ENCODE measurements around the gene NOXA1.
"Not testable (repeated sequence)": the region's sequence is repeated elsewhere in the genome, so short reads cannot be mapped to it uniquely, and the experiment has no call there.

Gene NOXA1

DNA sequence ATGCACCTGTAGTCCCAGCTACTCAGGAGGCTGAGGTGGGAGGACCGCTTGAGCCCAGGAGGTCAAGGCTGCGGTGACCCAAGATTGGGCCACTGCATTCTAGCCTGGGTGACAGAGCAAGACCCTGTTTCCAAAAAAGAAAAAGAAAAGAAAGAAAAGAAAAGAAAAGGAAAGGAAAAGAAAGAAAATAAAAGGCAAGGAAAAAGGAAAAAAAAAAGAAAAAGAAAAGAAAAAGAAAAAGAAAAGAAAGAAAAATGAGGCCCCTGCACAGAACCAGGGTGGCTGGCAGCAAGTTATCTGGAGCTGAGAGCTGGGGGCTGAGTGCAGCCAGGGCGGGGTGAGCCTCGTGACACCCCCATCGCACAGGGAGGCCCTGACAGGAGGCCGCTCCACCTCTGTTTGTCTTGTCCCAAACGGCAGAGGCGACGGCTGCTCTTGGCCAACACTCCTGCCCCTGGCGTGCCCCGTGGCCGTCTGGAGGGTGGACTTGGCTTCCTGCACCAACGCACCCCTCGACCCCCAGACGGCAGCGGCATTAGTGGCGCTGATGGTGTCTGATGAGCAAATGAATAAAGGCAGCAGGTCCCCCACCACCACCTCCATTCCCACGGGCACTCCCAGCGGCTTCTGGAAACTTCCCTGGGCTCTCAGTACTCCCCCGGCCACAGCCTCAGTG is 17.0 kb upstream of the NOXA1 start:
- DNase-seq, result no peak

GRCh38 chr9:137406876-137407589 is 16.2 kb upstream of the NOXA1 start:
- peak; percentile 44 for DNase-seq

DNA sequence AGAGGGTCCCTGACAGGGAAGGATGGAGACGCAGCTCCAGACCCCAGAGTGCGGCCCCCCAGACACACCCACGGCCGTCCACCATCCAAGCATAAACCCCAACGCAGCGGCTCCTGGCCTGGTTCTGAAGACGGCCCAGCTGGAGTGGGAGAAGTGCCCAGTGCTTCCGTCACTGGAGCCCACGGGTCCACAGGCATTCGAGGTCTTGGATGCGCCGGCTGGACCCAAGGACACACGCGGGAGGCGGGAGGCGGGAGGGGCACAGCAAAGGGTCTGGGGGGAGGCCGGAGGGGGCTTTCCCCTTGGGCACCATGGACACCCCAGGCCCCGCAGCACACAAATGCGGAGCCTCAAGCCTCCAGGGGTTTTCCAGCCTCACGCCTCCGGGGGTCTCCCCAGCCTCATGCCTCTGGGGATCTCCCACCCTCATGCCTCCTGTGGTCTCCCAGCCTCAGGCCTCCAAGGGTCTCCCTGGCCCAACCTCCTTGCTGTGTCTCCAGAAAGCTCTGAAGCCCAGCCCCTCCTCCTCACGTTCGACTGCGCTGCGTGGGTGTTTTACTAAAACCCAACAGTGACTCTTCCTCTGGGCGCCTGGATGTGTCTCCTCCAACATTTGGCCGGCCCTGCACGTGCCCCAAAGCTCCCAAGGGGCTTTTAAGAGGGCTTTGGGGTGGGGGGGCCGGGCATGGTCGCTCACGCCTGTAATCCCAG is 15.4 kb upstream of the NOXA1 start:
- DNase-seq, result no peak

- no peak for DNase-seq
Observed at GRCh38 chr9:137408651-137409405, 14.4 kb upstream of the NOXA1 start.

- DNase-seq, result no peak
Observed at GRCh38 chr9:137409515-137409914, 13.7 kb upstream of the NOXA1 start.

DNA sequence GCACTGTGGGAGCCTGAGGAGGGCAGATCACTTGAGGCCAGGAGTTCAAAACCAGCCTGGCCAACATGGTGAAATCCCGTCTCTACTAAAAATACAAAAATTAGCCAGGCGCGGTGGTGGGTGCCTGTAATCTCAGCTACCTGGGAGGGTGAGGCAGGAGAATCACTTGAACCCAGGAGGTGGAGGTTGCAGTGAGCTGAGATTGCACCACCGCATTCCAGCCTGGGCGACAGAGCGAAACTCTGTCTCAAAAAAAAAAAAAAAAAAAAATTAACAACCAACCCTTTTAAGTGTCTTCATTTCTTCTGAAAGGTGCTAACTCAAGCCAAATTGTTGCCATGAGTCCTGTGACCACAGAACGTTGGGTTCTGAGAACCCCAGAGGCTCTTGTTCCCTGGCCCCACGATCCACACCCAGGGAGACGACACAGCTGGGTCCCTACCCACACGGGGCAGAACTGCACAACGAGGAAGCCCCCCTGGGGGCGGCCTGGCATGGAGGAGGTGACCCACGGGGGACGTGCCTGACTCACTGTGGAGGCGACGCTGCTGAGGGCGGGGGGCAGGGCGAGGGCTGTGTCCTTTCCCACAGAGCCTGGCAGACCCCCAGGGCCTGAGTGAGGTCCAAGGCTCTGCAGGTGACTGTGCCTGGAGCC is 12.8 kb upstream of the NOXA1 start:
- DNase-seq, result not testable (repeated sequence)

DNA sequence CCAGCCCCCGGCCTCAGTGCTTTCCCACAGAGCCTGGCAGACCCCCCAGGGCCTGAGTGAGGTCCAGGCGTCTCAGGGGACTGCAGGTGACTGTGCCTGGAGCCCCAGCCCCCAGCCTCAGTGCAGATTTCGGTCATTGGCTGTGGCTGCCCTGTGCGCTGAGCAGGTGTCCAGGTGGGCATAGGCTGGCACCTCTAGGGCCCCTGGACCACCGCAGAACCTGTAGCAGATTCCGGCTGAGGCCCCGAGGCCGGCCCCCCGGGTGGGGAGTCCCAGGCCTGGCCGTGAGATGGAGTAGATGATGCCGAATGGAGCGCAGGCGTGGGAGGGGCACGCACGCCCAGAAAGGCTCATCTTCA is 12.3 kb upstream of the NOXA1 start:
- DNase-seq, result no peak

DNA sequence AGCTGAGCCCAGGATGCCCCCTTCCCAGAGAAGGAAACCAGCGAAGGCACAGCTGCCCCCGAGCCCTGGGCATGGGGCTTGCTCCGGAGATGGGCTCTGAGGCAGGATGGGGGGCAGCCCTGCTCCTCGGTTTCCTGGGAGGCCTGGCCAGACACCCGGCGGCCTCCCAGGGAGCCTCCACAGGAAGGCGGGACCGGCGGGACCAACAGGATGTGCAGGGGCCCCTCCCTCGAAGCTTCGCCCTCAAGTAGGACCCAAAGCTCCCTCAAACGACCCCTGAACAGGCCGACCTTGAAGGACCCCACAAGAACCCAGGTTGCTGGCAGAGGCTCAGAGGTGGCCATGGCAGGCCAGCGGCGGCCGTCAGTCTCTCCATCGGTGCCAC is 11.9 kb upstream of the NOXA1 start:
- DNase-seq, result no peak

DNA sequence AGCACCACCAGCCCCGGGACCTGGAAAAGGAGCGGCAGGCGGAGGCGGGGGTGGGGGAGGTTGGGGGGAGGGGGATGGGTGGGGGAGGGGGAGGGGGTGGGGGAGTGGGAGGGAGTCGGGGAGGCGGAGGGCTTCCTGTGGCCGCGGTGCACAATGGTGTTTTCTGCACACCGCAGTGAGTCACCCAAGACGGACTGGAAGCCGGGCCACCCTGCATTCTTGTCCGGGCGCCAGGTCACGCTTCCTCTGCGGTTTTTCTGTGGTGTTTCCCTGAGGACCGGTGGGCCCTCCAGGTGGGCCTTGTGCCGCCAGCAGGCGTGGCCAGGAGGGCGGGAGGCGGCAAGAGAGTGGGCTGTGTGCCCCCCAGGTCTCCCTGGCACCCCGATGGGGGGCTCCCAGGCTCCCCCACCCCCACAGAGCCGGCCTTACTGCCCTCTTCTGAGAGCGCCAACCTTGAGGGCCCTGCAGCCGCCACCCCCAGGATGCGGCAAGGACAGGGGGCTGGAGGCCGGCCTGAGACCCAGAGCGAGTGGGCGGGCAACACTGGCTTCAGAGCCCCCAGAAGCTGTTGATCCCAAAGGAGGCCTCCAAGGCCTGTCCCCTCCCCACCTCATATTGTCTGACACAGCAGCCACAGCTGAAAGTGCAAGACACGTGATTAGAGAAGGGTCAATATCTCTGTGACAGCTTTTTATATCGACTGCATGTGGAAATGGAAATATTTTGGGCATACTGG is 11.4 kb upstream of the NOXA1 start:
- peak; percentile 66 for DNase-seq

GRCh38 chr9:137412431-137412830 is 10.8 kb upstream of the NOXA1 start:
- no peak for DNase-seq

- no peak for DNase-seq
Observed at GRCh38 chr9:137415451-137415850, 7.7 kb upstream of the NOXA1 start.

- no peak for DNase-seq
Observed at GRCh38 chr9:137416006-137416562, 7.1 kb upstream of the NOXA1 start.

- no peak for DNase-seq
Observed at GRCh38 chr9:137416563-137417151, 6.5 kb upstream of the NOXA1 start.

DNA sequence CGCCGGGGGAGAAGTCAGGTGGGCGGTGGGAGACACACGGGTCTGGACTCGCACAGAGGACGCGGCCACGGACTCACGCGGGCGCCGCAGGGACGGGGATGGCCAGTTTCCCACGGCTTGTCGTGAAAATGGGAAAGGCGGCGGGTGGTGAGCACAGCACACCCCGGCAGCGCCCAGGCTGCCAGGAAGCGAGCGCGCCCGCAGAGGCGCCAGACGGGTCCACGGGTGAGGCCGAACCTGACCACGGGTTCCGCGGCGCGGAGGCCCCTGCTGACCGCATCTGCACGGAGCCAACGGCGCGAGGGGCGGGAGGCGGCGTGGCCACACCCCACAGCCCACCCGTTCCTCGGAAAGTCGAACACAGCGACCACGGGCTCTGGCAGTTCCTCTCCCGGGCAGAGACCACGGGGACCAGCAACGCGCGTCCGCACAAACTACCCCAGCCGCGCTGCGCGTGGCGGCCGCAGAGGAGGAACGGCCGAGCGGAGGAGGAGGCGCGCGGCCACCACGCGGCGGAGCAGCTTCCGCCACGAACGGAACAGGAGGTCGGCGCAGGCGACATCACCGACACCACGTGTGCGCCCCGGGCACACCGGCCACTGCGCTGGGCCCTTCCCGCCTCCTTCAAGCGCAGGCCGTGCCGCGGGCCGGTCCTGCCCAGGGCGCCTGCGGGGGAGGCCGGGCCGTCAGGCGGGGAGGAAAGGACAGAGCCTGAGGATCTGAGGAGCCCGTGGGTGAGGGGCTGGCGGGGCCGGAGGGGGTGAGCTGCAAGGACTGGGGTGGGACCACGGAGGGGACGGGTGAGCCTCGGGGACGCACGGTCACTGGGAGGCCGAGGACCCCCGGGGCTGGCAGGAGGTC is 5.8 kb upstream of the NOXA1 start:
- DNase-seq, result no peak

DNA sequence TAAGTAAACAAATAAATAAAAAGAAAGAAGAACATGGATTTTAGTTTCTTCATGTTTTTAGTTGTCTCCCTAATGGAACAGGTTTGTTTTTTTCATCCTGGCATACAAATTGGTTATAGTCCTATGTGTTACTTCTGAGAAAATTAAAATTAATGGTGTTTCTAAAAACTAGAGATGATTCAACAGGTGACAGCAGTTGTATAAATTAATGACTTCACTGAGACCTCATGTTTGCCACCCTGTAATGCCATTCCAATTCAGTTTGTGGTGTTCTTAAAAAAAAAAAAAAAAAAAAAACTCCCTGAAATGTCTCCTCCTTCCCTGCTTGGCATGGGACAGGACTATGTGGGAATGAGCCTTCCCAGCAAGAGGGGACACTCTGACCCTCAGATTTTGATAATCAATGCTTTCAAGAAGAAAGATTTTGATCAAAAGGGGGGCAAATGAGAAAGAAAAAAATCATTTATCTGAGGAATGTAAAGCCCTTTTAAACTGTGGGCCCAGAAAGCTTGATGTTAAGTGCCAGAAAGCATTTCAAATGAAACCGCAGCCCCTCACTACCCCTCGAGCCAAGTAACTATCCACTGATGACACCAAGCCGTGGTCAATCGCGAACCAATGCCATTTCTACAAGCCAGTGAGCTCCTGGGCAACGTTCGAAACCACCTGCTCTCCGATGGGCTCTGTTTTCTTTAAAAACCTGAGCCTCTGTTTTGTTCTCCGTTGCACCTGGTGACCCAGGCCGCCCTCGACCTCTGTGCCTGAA is 1.2 kb upstream of the NOXA1 start:
- DNase-seq, result no peak

DNA sequence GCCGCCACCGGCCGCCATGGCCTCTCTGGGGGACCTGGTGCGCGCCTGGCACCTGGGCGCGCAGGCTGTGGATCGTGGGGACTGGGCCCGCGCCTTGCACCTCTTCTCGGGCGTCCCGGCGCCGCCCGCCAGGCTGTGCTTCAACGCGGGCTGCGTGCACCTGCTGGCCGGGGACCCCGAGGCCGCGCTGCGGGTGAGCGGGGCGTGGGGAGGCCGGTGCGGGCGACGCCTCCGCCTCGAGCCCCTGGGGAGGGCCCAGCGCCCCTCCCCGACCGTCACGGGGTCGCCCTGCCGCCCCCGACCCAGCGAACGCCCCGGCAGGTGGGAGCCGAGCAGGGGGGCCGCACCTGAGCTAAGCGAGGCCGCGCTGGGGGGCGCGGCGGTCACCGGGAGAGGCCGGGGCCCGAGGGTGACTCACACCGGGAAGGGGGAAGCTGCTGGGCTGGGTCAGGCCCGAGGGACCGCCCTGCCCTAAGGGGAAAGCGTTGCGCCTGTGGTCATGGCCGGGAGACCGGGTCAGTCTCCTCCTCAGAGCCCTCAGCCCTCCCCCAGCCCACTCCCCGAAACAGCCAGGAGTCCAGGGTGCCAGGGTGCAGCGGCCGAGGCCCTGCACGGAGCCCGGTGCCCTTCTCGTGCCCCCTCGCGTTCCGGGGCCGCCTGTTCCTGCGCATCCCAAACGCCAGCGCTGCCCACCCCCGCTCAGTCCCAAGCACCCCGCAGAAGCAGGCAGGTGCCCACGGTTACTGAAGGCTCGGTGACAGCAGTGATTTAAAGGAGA is 510 bp downstream of the NOXA1 start:
- no peak for DNase-seq

GRCh38 chr9:137426018-137426681 is 3.0 kb downstream of the NOXA1 start:
- no peak for DNase-seq
